MCF 10A (cell line): ENCODE results near the gene OR2B2. TPM values are rescaled to one million over a fixed set of nuclear protein-coding genes. Genes with fewer than 3 reads are reported as not detected.

Source experiments
- BruUV-seq: library from RNA; stranded (reverse); fragments of 400-500 nt; replicated peaks from 2 replicates; lab custom pipeline; 2021; lab: Mats Ljungman, UMichigan
- CTCF ChIA-PET: fragments of 300-600 bp; sonication (Branson Sonifier 250); formaldehyde crosslinking; extraction: SDS; loops from one replicate; lab custom pipeline; 2021; ENCODE audit warnings: antibody characterized with exemption, inconsistent platforms; lab: Yijun Ruan, JAX
- POLR2A ChIA-PET: fragments of 300-600, 350-650 bp; sonication (Branson Sonifier 250); formaldehyde crosslinking; extraction: SDS; loops from one replicate; lab custom pipeline; 2020; ENCODE audit warnings: antibody characterized with exemption, inconsistent platforms; lab: Yijun Ruan, JAX
- DNase-seq: peaks from one replicate; pipeline ENCODE4 v3.0.0-alpha.2; 2018; ENCODE audit not compliant: unreplicated experiment
- H3K27ac Mint-ChIP-seq: one replicate; pipeline ENCODE4 v1.8.0; 2022; ENCODE audit warnings: mild to moderate bottlenecking, low read depth, mixed read lengths; ENCODE audit not compliant: unreplicated experiment
- H3K27me3 Mint-ChIP-seq: one replicate; pipeline ENCODE4 v1.8.0; 2022; ENCODE audit warnings: mixed read lengths; ENCODE audit not compliant: insufficient read depth, unreplicated experiment
- H3K36me3 Mint-ChIP-seq: one replicate; pipeline ENCODE4 v1.8.0; 2022; ENCODE audit warnings: mild to moderate bottlenecking, moderate library complexity, mixed read lengths; ENCODE audit not compliant: insufficient read depth, unreplicated experiment
- H3K4me1 Mint-ChIP-seq: one replicate; pipeline ENCODE4 v1.8.0; 2022; ENCODE audit warnings: mixed read lengths; ENCODE audit not compliant: insufficient read depth, unreplicated experiment
- H3K4me3 Mint-ChIP-seq: one replicate; pipeline ENCODE4 v1.8.0; 2022; ENCODE audit warnings: mild to moderate bottlenecking, moderate library complexity, mixed read lengths; ENCODE audit not compliant: unreplicated experiment
- H3K9me3 Mint-ChIP-seq: one replicate; pipeline ENCODE4 v1.8.0; 2022; ENCODE audit warnings: mixed read lengths; ENCODE audit not compliant: unreplicated experiment
- intact Hi-C: fragments of 100-400 bp; cut with micrococcal nuclease; formaldehyde crosslinking; loops from 2 replicates; pipeline ENCODE4 v1.14.1; 2022
- total RNA-seq: library from RNA; stranded (reverse); gene quantifications from 2 replicates; pipeline ENCODE4 v1.2.3, GENCODE V29; 2022
- TF ChIP-seq, protein P1 (sequence below): fragments of 200-600 bp; IDR thresholded peaks from one replicate; pipeline ENCODE4 v1.8.0; 2022; ENCODE audit warnings: antibody characterized with exemption, mild to moderate bottlenecking; ENCODE audit not compliant: unreplicated experiment

The OR2B2 gene
- total RNA-seq, 1 experiment from 2014 or later = not detected

DNA sequence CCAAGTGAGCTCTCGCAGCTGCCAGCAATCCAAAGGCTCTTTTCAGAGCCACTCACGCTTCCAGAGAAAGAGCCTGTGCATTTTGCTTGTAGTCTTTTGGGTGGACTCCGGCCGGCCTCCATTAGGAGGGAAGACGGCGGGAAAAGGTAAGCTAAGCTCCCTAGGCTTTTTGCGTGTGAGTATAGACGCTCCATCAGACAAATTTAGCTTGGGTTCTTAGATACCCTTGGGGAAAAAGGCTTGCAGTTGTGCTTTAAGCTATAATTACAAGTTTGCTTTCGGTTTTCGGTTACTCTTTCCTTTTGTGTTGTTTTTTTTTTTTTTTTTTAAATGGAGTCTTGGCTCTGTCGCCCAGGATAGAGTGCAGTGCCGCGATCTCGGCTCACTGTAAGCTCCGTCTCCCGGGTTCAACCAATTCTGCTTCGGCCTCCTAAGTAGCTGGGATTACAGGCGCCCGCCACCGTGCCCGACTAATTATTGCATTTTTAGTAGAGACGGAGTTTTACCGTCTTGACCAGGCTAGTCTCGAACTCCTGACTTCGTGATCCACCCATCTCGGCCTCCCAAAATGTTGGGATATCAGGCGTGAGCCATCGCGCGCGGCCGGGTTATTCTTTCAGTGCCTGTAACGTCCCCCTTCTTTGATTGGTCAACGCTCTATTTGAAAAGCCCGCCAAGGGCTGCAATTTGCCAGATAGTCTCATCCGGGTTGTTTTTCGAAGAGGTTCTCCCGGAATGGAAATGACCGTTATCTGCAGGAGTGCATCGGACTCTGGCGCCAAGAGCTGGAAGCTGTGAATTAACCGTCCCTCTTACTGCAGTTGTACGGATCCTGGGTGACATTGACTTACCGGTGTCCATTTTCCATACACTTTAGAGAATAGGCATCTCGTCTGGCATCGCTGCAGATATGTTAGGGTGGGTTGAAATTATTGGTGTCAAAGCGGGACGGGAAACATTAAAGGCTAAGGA lies 18.1 kb downstream of the OR2B2 start:
- BruUV-seq = no TSS peak
- H3K9me3 Mint-ChIP-seq = no peaks in the 10 kb centered on the region
- H3K4me3 Mint-ChIP-seq = no peak overlapping the region
- H3K27me3 Mint-ChIP-seq = no peaks in the 10 kb centered on the region
- peak; percentile 97 for DNase-seq
- TF ChIP-seq, protein P1, sequence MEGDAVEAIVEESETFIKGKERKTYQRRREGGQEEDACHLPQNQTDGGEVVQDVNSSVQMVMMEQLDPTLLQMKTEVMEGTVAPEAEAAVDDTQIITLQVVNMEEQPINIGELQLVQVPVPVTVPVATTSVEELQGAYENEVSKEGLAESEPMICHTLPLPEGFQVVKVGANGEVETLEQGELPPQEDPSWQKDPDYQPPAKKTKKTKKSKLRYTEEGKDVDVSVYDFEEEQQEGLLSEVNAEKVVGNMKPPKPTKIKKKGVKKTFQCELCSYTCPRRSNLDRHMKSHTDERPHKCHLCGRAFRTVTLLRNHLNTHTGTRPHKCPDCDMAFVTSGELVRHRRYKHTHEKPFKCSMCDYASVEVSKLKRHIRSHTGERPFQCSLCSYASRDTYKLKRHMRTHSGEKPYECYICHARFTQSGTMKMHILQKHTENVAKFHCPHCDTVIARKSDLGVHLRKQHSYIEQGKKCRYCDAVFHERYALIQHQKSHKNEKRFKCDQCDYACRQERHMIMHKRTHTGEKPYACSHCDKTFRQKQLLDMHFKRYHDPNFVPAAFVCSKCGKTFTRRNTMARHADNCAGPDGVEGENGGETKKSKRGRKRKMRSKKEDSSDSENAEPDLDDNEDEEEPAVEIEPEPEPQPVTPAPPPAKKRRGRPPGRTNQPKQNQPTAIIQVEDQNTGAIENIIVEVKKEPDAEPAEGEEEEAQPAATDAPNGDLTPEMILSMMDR = no peak
- peaks cover 12% of the 10 kb centered on the region for H3K4me1 Mint-ChIP-seq
- intact Hi-C loops = loop anchor here (1.0 to 10.0 kb wide), 8 partner anchors 27 to 1862 kb away; a partner anchor contains a TSS
- H3K27ac Mint-ChIP-seq = no peak overlapping the region
- ChIA-PET CTCF (interaction anchor here (0.6 to 5.4 kb wide), 24 partner anchors 20 to 1715 kb away, joined by 3 to 74 read pairs (median 7); a partner anchor contains a TSS), POLR2A (interaction anchor here (0.5 to 11.6 kb wide), 66 partner anchors 8 to 1874 kb away, joined by 3 to 644 read pairs (median 5); partner anchors contain the start of genes ZKSCAN8, ZNF165 and ZSCAN31)
- peaks cover 6% of the 10 kb centered on the region for H3K36me3 Mint-ChIP-seq

DNA sequence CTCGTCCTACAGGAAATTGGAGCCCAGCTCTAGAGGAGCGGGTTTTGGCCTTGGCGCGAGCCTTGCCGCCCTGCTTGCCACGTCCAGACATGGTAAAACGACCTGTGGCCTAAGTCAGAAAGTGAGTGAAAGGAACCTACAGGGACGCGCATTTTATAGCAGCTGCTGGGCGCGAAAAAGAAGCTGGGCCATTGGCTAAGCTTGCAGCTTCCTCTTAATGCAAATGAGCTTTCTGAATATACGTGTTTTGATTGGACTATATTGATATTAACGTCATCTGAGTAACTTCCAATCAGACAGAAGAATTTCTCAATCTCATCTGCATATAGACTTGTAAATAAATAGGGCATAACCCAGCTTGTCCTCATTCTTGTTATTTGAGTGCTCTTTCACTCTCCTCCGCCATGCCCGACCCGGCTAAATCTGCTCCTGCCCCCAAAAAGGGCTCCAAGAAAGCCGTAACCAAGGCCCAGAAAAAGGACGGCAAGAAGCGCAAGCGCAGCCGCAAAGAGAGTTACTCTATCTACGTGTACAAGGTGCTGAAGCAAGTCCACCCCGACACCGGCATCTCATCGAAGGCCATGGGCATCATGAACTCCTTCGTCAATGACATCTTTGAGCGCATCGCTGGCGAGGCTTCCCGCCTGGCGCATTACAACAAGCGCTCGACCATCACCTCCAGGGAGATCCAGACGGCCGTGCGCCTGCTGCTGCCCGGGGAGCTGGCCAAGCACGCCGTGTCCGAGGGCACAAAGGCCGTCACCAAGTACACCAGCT lies 18.9 kb downstream of the OR2B2 start:
- H3K4me3 Mint-ChIP-seq = no peak overlapping the region
- POLR2A ChIA-PET = interaction anchor here (0.5 to 11.6 kb wide), 67 partner anchors 9 to 1873 kb away, joined by 3 to 644 read pairs (median 5); a partner anchor contains a TSS
- TSS peak; percentile 91 for BruUV-seq
- H3K36me3 Mint-ChIP-seq = peaks cover 6% of the 10 kb centered on the region
- H3K27me3 Mint-ChIP-seq = no peaks in the 10 kb centered on the region
- H3K9me3 Mint-ChIP-seq = no peaks in the 10 kb centered on the region
- peak; percentile 98 for DNase-seq
- no peak overlapping the region for H3K27ac Mint-ChIP-seq
- H3K4me1 Mint-ChIP-seq = peaks cover 12% of the 10 kb centered on the region
- CTCF ChIA-PET = interaction anchor here (0.5 to 5.4 kb wide), 13 partner anchors 9 to 1438 kb away, joined by 3 to 74 read pairs (median 3); a partner anchor contains a TSS
- intact Hi-C loops = loop anchor here (1.0 to 10.0 kb wide), 6 partner anchors 26 to 1861 kb away; a partner anchor contains a TSS
- TF ChIP-seq, protein P1 = no peak

DNA sequence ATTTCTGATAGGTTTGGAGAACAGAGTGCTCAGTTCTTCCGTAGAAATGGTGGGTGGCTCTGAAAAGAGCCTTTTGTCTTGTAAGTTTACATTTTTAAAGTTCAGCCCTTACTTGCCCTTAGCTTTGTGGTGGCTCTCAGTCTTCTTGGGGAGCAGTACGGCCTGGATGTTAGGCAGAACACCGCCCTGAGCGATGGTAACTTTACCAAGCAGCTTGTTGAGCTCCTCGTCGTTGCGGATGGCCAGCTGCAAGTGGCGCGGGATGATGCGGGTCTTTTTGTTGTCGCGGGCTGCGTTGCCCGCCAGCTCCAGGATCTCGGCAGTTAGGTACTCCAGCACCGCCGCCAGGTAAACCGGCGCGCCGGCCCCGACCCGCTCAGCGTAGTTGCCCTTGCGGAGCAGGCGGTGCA lies 19.5 kb downstream of the OR2B2 start:
- TSS peak; percentile 92 for BruUV-seq
- DNase-seq = no peak
- intact Hi-C loops = loop anchor here (1.0 to 10.0 kb wide), 6 partner anchors 26 to 1860 kb away; a partner anchor contains a TSS
- Mint-ChIP-seq H3K4me3 (no peak overlapping the region), H3K9me3 (no peaks in the 10 kb centered on the region), H3K36me3 (peaks cover 6% of the 10 kb centered on the region), H3K4me1 (peaks cover 12% of the 10 kb centered on the region), H3K27ac (no peak overlapping the region), H3K27me3 (no peaks in the 10 kb centered on the region)
- CTCF ChIA-PET = interaction anchor here (0.5 to 5.4 kb wide), 8 partner anchors 9 to 1437 kb away, joined by 3 to 74 read pairs (median 4); a partner anchor contains a TSS
- POLR2A ChIA-PET = interaction anchor here (0.5 to 11.6 kb wide), 59 partner anchors 8 to 1873 kb away, joined by 3 to 644 read pairs (median 6); a partner anchor contains a TSS
- TF ChIP-seq, protein P1 = no peak
